Measurements from ENCODE around the gene ITK. TPM values are rescaled to one million over a fixed set of nuclear protein-coding genes. Genes with fewer than 3 reads are reported as not detected.

The ITK gene
- total and polyA plus RNA-seq, 2 donors from 2014 or later, result 0.11 to 14.0 TPM

GRCh38 chr5:157157293-157157891, 23.2 kb upstream of the ITK start:
- Histone ChIP-seq H3K27me3 (ENCODE audit: control insufficient read depth, insufficient read depth, low read length) (no peaks in the 10 kb centered on the region), H3K9ac (ENCODE audit: low read length in 3 of 3) (no peak overlapping the region), H3K27ac (ENCODE audit: low read depth in 2 of 2, low read length in 2 of 2) (no peak overlapping the region), H3K36me3 (ENCODE audit: control insufficient read depth in 2 of 3, insufficient read depth in 3 of 3, low read length in 3 of 3) (no peaks in the 10 kb centered on the region), H3K4me1 (ENCODE audit: control insufficient read depth in 2 of 3, insufficient read depth in 2 of 3, low read depth in 1 of 3, low read length in 3 of 3) (no peaks in the 10 kb centered on the region), H3K4me3 (ENCODE audit: low read length in 3 of 3) (no peak overlapping the region), H3K9me3 (ENCODE audit: control insufficient read depth in 2 of 3, insufficient read depth in 1 of 3, low read length in 3 of 3) (no peaks in the 10 kb centered on the region)
- intact Hi-C loops (cut with DNase I), result no loop called here
- FAIRE-seq (no peak), DNase-seq (no peak)
- TF ChIP-seq CTCF (IDR thresholded peaks at IDR 0.05; ENCODE audit: borderline replicate concordance, extremely low read depth, insufficient read depth), result no peak

GRCh38 chr5:157159209-157159751, 21.4 kb upstream of the ITK start:
- no peak overlapping the region for H3K9ac ChIP-seq (ENCODE audit: low read length in 3 of 3)
- H3K36me3 ChIP-seq (ENCODE audit: control insufficient read depth in 2 of 3, insufficient read depth in 3 of 3, low read length in 3 of 3), result no peaks in the 10 kb centered on the region
- H3K27ac ChIP-seq (ENCODE audit: low read depth in 2 of 2, low read length in 2 of 2), result no peak overlapping the region
- no peak overlapping the region for H3K4me3 ChIP-seq (ENCODE audit: low read length in 3 of 3)
- DNase-seq (no peak), FAIRE-seq (no peak)
- H3K9me3 ChIP-seq (ENCODE audit: control insufficient read depth in 2 of 3, insufficient read depth in 1 of 3, low read length in 3 of 3), result no peaks in the 10 kb centered on the region
- intact Hi-C loops (cut with DNase I), result no loop called here
- H3K4me1 ChIP-seq (ENCODE audit: control insufficient read depth in 2 of 3, insufficient read depth in 2 of 3, low read depth in 1 of 3, low read length in 3 of 3), result no peaks in the 10 kb centered on the region
- no peaks in the 10 kb centered on the region for H3K27me3 ChIP-seq (ENCODE audit: control insufficient read depth, insufficient read depth, low read length)
- TF ChIP-seq CTCF (IDR thresholded peaks at IDR 0.05; ENCODE audit: borderline replicate concordance, extremely low read depth, insufficient read depth), result no peak

- DNase-seq (no peak), FAIRE-seq (no peak)
- no peak overlapping the region for H3K9ac ChIP-seq (ENCODE audit: low read length in 3 of 3)
- no peak for TF ChIP-seq CTCF (IDR thresholded peaks at IDR 0.05; ENCODE audit: borderline replicate concordance, extremely low read depth, insufficient read depth)
- intact Hi-C loops (cut with DNase I), result no loop called here
- no peaks in the 10 kb centered on the region for H3K27me3 ChIP-seq (ENCODE audit: control insufficient read depth, insufficient read depth, low read length)
- no peak overlapping the region for H3K27ac ChIP-seq (ENCODE audit: low read depth in 2 of 2, low read length in 2 of 2)
- H3K4me1 ChIP-seq (ENCODE audit: control insufficient read depth in 2 of 3, insufficient read depth in 2 of 3, low read depth in 1 of 3, low read length in 3 of 3), result no peaks in the 10 kb centered on the region
- no peaks in the 10 kb centered on the region for H3K9me3 ChIP-seq (ENCODE audit: control insufficient read depth in 2 of 3, insufficient read depth in 1 of 3, low read length in 3 of 3)
- H3K4me3 ChIP-seq (ENCODE audit: low read length in 3 of 3), result no peak overlapping the region
- H3K36me3 ChIP-seq (ENCODE audit: control insufficient read depth in 2 of 3, insufficient read depth in 3 of 3, low read length in 3 of 3), result no peaks in the 10 kb centered on the region
Observed at GRCh38 chr5:157160001-157160400, 20.6 kb upstream of the ITK start.

- Histone ChIP-seq H3K9ac (ENCODE audit: low read length in 3 of 3) (no peak overlapping the region), H3K4me3 (ENCODE audit: low read length in 3 of 3) (no peak overlapping the region), H3K4me1 (ENCODE audit: control insufficient read depth in 2 of 3, insufficient read depth in 2 of 3, low read depth in 1 of 3, low read length in 3 of 3) (no peaks in the 10 kb centered on the region), H3K27me3 (ENCODE audit: control insufficient read depth, insufficient read depth, low read length) (no peaks in the 10 kb centered on the region), H3K27ac (ENCODE audit: low read depth in 2 of 2, low read length in 2 of 2) (no peak overlapping the region), H3K9me3 (ENCODE audit: control insufficient read depth in 2 of 3, insufficient read depth in 1 of 3, low read length in 3 of 3) (no peaks in the 10 kb centered on the region), H3K36me3 (ENCODE audit: control insufficient read depth in 2 of 3, insufficient read depth in 3 of 3, low read length in 3 of 3) (no peaks in the 10 kb centered on the region)
- intact Hi-C loops (cut with DNase I), result no loop called here
- FAIRE-seq, result no peak
- DNase-seq, result no peak
- TF ChIP-seq CTCF (IDR thresholded peaks at IDR 0.05; ENCODE audit: borderline replicate concordance, extremely low read depth, insufficient read depth), result no peak
Observed at GRCh38 chr5:157161996-157162395, 18.6 kb upstream of the ITK start.
